Hippocampal formation (tissue), 2 donors: ENCODE data around the gene MATCAP1.

ENCODE experiments used
- DNase-seq, 2 donors: peaks; one replicate each; lab custom pipeline; 2025; lab: John Stamatoyannopoulos, UW

Gene MATCAP1

DNA sequence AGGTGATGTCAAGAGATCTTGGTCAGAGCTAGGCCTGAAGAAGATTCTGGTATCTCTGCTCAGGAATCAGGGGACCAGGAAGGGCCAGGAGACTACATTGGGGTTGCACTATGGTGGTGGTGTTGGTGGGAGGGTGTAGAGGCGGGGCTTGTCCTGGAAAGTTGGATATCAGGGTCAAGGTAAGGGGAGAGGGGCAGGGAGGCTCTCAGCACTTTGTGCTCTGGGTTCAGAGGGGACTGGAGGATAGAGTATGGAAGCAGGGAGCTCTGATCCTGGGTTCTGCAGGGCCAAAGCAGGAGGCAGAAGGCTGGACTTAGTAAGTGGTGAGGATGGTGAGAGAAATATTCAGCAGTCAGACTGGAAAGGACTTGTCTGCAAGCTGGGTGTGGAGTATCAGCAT, 10.4 kb downstream of the MATCAP1 start:
- DNase-seq: no peak

- DNase-seq: no peak
These were observed 12.7 kb downstream of the MATCAP1 start for GRCh38 chr16:67170949-67171649.

GRCh38 chr16:67170168-67170948, 13.4 kb downstream of the MATCAP1 start, which contains the start of gene NOL3:
Gene NOL3, plus strand, starts transcription at chr16:67170538.
- DNase-seq: peak; percentile 29 to 57

DNA sequence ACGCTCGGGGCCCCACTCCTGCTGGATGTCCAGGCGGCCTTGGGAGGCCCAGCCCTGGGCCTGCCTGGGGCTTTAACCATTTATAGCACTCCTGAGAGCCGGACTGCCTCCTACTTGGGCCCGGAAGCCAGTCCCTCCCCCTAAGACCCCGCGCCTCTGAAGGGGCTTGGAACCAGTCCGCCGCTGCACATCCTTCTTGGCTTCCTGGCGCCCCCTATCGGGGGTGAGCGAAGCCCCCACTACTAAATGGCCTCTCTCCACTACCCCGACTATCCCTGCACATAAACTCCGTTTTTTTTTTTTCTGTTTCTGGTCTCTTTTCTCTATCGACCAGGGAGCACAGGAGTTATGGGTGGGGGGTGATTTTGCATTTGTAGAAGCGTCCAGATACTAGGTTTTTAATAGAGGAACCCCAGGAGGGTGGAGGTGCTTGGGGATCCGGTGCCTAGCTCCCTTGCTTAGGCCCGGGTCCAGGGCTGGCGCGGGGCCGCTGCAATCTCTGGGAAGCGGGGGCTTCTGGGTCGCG, 14.1 kb downstream of the MATCAP1 start:
- DNase-seq: no peak

GRCh38 chr16:67169011-67169451, 14.7 kb downstream of the MATCAP1 start:
- DNase-seq: no peak

- no peak for DNase-seq
These were observed 16.2 kb downstream of the MATCAP1 start for GRCh38 chr16:67167588-67167987.

DNA sequence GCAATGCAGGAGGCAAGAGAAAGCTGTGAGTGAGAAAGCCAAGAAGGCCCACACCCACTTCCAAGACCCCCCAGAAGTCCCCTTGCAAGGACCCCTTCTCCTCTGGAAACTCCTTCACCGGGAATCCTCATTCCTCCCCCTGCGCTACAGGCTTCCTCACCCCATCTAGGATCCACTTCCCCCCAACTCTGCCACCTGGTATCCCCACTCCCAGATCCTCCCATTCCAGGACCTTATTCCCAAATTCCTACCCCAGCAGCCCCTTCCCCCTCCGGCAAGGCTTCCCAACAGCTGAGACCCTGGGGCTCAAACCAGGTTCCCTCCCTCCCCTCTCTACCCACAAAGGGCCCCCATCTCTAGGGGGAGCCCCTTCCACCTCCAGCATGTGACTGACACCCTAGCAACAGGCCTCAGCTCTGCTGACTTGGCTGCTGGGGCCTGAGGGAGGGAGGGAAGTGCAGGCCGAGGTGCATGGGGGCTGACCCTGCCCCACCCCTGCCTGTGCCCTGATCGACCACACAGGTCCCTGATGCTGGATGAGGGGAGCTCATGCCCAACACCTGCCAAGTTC, 17.1 kb downstream of the MATCAP1 start:
- DNase-seq: no peak

- DNase-seq: no peak
These were observed 17.6 kb downstream of the MATCAP1 start for GRCh38 chr16:67166110-67166547.

DNA sequence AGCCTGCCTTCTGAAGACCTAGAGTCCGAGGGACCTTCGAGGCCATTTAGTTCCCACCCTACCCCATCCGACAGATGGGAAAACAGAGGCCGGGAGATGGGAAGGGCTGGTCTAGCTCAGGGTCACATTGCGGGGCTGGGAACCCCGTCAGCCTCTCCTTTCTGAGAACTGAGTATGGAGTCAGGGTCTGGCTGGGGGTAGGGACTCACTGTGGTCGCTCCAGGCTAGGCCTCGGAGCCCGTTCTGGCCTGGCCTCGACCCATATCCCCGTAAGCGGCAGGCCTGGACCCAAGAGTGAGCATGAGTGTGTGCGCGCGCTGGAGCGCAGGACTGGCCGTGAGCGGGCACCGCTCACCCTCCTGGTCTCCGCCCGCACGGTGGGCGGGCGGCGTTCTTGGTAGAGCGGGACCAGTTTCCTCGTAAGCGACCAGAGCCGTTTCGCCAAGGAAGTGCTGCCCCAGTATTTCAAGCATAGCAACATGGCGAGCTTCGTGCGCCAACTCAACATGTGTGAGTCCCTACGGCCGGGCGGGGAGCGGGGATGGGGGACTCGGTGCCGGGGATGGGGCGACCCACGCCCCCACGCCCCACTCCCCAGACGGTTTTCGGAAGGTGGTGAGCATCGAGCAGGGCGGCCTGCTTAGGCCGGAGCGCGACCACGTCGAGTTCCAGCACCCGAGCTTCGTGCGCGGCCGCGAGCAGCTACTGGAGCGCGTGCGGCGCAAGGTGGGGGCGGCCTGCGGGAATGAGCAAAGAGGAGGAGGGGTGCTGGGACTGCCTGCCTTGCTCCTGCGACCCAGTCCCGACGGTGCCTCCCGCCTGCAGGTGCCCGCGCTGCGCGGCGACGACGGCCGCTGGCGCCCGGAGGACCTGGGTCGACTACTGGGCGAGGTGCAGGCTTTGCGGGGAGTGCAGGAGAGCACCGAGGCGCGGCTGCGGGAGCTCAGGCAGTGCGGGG, 18.4 kb downstream of the MATCAP1 start:
- no peak for DNase-seq

- peak; percentile 29 to 53 for DNase-seq
These were observed 19.1 kb downstream of the MATCAP1 start, which contains the start of gene HSF4 for GRCh38 chr16:67164599-67165061. Gene HSF4, plus strand, starts transcription at chr16:67164745. Its CDS starts 67 bp downstream, at chr16:67164812.

- DNase-seq: peak in 1 of 2 donors; percentile 62
These were observed 19.7 kb downstream of the MATCAP1 start for GRCh38 chr16:67163999-67164558.

DNA sequence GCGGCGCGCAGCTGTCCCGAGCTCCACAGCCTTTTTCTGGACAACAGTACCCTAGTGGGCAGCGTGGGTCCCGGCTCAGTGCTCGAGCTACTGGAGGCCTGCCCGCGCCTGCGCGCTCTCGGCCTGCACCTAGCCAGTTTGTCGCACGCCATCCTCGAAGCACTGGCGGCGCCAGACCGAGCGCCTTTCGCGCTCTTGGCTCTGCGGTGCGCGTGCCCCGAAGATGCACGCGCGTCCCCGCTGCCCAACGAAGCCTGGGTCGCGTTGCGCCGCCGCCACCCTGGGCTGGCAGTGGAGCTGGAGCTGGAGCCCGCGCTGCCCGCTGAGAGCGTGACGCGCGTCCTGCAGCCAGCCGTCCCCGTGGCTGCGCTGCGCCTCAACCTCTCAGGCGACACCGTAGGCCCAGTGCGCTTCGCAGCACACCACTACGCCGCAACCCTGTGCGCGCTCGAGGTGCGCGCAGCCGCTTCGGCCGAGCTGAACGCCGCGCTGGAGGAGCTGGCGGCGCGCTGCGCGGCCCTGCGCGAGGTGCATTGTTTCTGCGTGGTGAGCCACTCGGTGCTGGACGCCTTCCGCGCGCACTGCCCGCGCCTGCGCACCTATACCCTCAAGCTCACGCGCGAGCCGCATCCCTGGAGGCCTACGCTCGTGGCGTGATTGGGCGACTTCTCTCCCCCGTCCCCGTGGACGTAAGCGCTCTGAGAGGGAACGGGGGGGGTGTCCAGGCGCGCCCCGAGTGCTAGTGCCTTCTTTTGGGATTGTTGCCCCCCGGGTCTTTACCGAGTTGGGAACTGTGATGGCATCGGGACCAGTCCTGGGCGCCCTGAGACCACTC, 20.4 kb downstream of the MATCAP1 start:
- peak; percentile 56 to 62 for DNase-seq

GRCh38 chr16:67162506-67163163, 21.1 kb downstream of the MATCAP1 start:
- DNase-seq: no peak

- DNase-seq: no peak
These were observed 22.1 kb downstream of the MATCAP1 start for GRCh38 chr16:67161595-67162058.

GRCh38 chr16:67158637-67159600, 24.8 kb downstream of the MATCAP1 start:
- DNase-seq: no peak

GRCh38 chr16:67157892-67158635, 25.7 kb downstream of the MATCAP1 start:
- DNase-seq: no peak

DNA sequence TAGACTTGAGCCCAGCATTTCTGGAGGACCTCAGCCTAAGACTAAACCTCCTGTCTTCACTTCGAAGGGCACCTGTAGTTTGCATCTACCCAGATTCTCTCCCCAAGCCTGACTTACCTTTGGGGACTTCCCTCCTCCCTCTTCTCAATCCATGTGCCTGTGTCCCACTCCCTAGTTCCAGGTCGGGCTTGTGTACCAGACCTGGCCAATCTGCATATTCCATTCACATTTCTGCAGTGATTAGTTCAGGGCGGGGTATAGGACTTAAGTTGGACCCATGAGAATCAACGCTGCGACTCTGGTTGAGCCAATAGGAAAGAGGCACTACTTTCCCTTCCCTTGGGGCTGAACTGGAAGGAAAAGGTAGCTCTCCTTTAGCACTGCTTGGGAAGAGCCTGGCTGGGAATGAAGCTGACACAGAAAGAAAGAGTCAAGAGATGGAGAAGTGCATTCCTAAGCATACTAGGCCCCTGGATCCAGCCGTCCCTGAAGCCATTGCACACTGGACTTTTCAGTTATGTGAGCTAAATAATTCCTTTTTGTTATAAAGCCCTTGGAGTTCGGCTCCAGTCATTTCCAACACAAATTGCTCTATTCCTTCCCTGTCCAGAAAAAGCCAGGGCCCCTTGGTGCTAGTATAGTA, 26.5 kb downstream of the MATCAP1 start:
- no peak for DNase-seq
